Mesenchymal stem cell (in vitro differentiated cells and primary cell): ENCODE data around the gene ATP5F1C.

Source experiments
- DNase-seq: peaks from one replicate; pipeline ENCODE4 v3.0.0-alpha.2; 2013
- H2AFZ ChIP-seq: one replicate; pipeline ENCODE4 v1.6.1; 2013; ENCODE audit warnings: low read depth, mild to moderate bottlenecking, control low read depth, inconsistent platforms, low read length, moderate library complexity
- H2AK5ac ChIP-seq: 2 replicates; pipeline ENCODE4 v1.6.1; 2013; ENCODE audit warnings: low read length, moderate library complexity, mild to moderate bottlenecking, inconsistent platforms; ENCODE audit not compliant: severe bottlenecking
- H2BK120ac ChIP-seq: one replicate; pipeline ENCODE4 v1.6.1; 2013; ENCODE audit warnings: low read depth, mild to moderate bottlenecking, inconsistent platforms, low read length, moderate library complexity
- H2BK12ac ChIP-seq, 2 experiments: one replicate each; pipeline ENCODE4 v1.6.1; 2013; ENCODE audit warnings: inconsistent platforms in 2 of 2, low read length in 2 of 2, mild to moderate bottlenecking in 2 of 2, moderate library complexity in 2 of 2, control low read depth in 1 of 2
- H2BK15ac ChIP-seq: one replicate; pipeline ENCODE4 v1.6.1; 2013; ENCODE audit warnings: mild to moderate bottlenecking, low read depth, inconsistent platforms; ENCODE audit not compliant: poor library complexity, severe bottlenecking
- H2BK5ac ChIP-seq: 2 replicates; pipeline ENCODE4 v1.6.1; 2013; ENCODE audit warnings: low read depth, mild to moderate bottlenecking, low read length, control low read depth, inconsistent platforms; ENCODE audit not compliant: poor library complexity, severe bottlenecking
- H3K14ac ChIP-seq, 2 experiments: one replicate each; pipeline ENCODE4 v1.6.1; 2013; ENCODE audit warnings: inconsistent platforms in 2 of 2, low read length in 2 of 2, control low read depth in 1 of 2, mild to moderate bottlenecking in 1 of 2, moderate library complexity in 1 of 2
- H3K18ac ChIP-seq, 2 experiments: one replicate each; pipeline ENCODE4 v1.6.1; 2013; ENCODE audit warnings: inconsistent platforms in 2 of 2, low read length in 2 of 2, control low read depth in 1 of 2, low read depth in 1 of 2, mild to moderate bottlenecking in 1 of 2
- H3K23ac ChIP-seq, 2 experiments: one replicate each; pipeline ENCODE4 v1.6.1; 2013; ENCODE audit warnings: inconsistent platforms in 2 of 2, low read length in 2 of 2, mild to moderate bottlenecking in 2 of 2, moderate library complexity in 2 of 2, control low read depth in 1 of 2
- H3K27ac ChIP-seq: 2 replicates; pipeline ENCODE4 v1.5.1; 2013; ENCODE audit warnings: mild to moderate bottlenecking, moderate library complexity, low read length, control low read depth, inconsistent platforms; ENCODE audit not compliant: poor library complexity, severe bottlenecking
- H3K27me3 ChIP-seq, 2 experiments: 2 replicates each; pipeline versions ENCODE4 v1.6.1 to v1.7.0; 2013; ENCODE audit warnings: low read length in 2 of 2, mild to moderate bottlenecking in 2 of 2, moderate library complexity in 2 of 2, control low read depth in 1 of 2, inconsistent platforms in 1 of 2; ENCODE audit not compliant: control insufficient read depth in 1 of 2, insufficient read depth in 1 of 2
- H3K36me3 ChIP-seq, 2 experiments: 2 replicates each; pipeline versions ENCODE4 v1.6.1 to v1.7.0; 2013; ENCODE audit warnings: low read length in 2 of 2, control low read depth in 1 of 2, inconsistent platforms in 1 of 2, low read depth in 1 of 2, mild to moderate bottlenecking in 1 of 2; ENCODE audit not compliant: insufficient read depth in 2 of 2, control insufficient read depth in 1 of 2
- H3K4ac ChIP-seq, 2 experiments: one replicate each; pipeline ENCODE4 v1.6.1; 2013; ENCODE audit warnings: inconsistent platforms in 2 of 2, low read length in 2 of 2, mild to moderate bottlenecking in 2 of 2, moderate library complexity in 2 of 2, control low read depth in 1 of 2, low read depth in 1 of 2
- H3K4me1 ChIP-seq: 2 replicates; pipeline ENCODE4 v1.6.1; 2013; ENCODE audit warnings: low read depth, low read length, control low read depth; ENCODE audit not compliant: control insufficient read depth, insufficient read depth
- H3K4me2 ChIP-seq: 2 replicates; pipeline ENCODE4 v1.6.1; 2013; ENCODE audit warnings: low read length, mild to moderate bottlenecking, inconsistent platforms; ENCODE audit not compliant: poor library complexity, severe bottlenecking
- H3K4me3 ChIP-seq, 2 experiments: 2 replicates each; pipeline versions ENCODE4 v1.5.1 to v1.7.0; 2013; ENCODE audit warnings: low read length in 2 of 2, mild to moderate bottlenecking in 2 of 2, control low read depth in 1 of 2, low read depth in 1 of 2; ENCODE audit not compliant: insufficient read depth in 1 of 2
- H3K79me1 ChIP-seq: replicated peaks from 2 replicates; pipeline ENCODE4 v1.6.1; 2013; ENCODE audit warnings: mild to moderate bottlenecking, control low read depth, low read length, inconsistent platforms; ENCODE audit not compliant: poor library complexity, severe bottlenecking
- H3K9ac ChIP-seq: 2 replicates; pipeline ENCODE4 v1.7.0; 2013; ENCODE audit warnings: mild to moderate bottlenecking, low read length, moderate library complexity
- H3K9me3 ChIP-seq: 2 replicates; pipeline ENCODE4 v1.7.0; 2013; ENCODE audit warnings: mild to moderate bottlenecking, low read length; ENCODE audit not compliant: control insufficient read depth
- H4K8ac ChIP-seq: one replicate; pipeline ENCODE4 v1.6.1; 2013; ENCODE audit warnings: inconsistent platforms, mild to moderate bottlenecking, low read length, moderate library complexity
- H4K91ac ChIP-seq: one replicate; pipeline ENCODE4 v1.6.1; 2013; ENCODE audit warnings: mild to moderate bottlenecking, low read length, inconsistent platforms
- WGBS: methylation state at CpG from one replicate; pipeline ENCODE4 v1.1.7; 2013; ENCODE audit warnings: mixed read lengths; 5-methylcytosine and 5-hydroxymethylcytosine counted together

ATP5F1C gene

GRCh38 chr10:7794251-7795026, 6.5 kb downstream of the ATP5F1C start:
- H2AFZ ChIP-seq, result no peak overlapping the region
- H3K36me3 ChIP-seq, result peaks cover 4 to 48% of the 10 kb centered on the region in 2 experiments
- no peak overlapping the region for H2BK15ac ChIP-seq
- H2BK5ac ChIP-seq, result no peak overlapping the region
- H2BK12ac ChIP-seq, result no peak overlapping the region
- no peak overlapping the region for H3K27ac ChIP-seq
- H3K14ac ChIP-seq, result no peak overlapping the region
- no peak for DNase-seq
- no peak overlapping the region for H4K91ac ChIP-seq
- H2AK5ac ChIP-seq, result no peak overlapping the region
- WGBS, result 100% methylated on average over 2 of the region's 4 CpGs
- H3K18ac ChIP-seq, result no peak overlapping the region
- no peaks in the 10 kb centered on the region for H3K9me3 ChIP-seq
- H3K9ac ChIP-seq, result peak overlapping the region; percentile 31
- H4K8ac ChIP-seq, result no peak overlapping the region
- H3K79me1 ChIP-seq, result peaks cover under 1% of the 10 kb centered on the region
- no peaks in the 10 kb centered on the region for H3K27me3 ChIP-seq
- no peak overlapping the region for H3K4ac ChIP-seq
- H2BK120ac ChIP-seq, result no peak overlapping the region
- H3K23ac ChIP-seq, result no peak overlapping the region
- no peak overlapping the region for H3K4me3 ChIP-seq
- no peak overlapping the region for H3K4me2 ChIP-seq
- peaks cover 4% of the 10 kb centered on the region for H3K4me1 ChIP-seq

- no peak overlapping the region for H3K27ac ChIP-seq
- peak; percentile 43 for DNase-seq
- no peak overlapping the region for H3K14ac ChIP-seq
- peaks cover 8 to 55% of the 10 kb centered on the region in 2 experiments for H3K36me3 ChIP-seq
- peaks cover 3% of the 10 kb centered on the region for H3K79me1 ChIP-seq
- no peak overlapping the region for H3K9ac ChIP-seq
- no peak overlapping the region for H2BK120ac ChIP-seq
- H2BK5ac ChIP-seq, result no peak overlapping the region
- H3K4ac ChIP-seq, result no peak overlapping the region
- no peak overlapping the region for H4K91ac ChIP-seq
- H3K9me3 ChIP-seq, result no peaks in the 10 kb centered on the region
- 93% methylated on average over 3 of the region's 4 CpGs for WGBS
- H3K4me2 ChIP-seq, result no peak overlapping the region
- H2BK15ac ChIP-seq, result no peak overlapping the region
- H3K4me3 ChIP-seq, result no peak overlapping the region
- no peak overlapping the region for H3K18ac ChIP-seq
- no peak overlapping the region for H2AK5ac ChIP-seq
- no peak overlapping the region for H4K8ac ChIP-seq
- no peaks in the 10 kb centered on the region for H3K27me3 ChIP-seq
- H3K4me1 ChIP-seq, result peaks cover 3% of the 10 kb centered on the region
- H3K23ac ChIP-seq, result no peak overlapping the region
- H2AFZ ChIP-seq, result no peak overlapping the region
- no peak overlapping the region for H2BK12ac ChIP-seq
These were observed 7.6 kb downstream of the ATP5F1C start for GRCh38 chr10:7795605-7796004.

GRCh38 chr10:7797582-7797981, 9.6 kb downstream of the ATP5F1C start:
- 2% methylated on average over 4 of the region's 6 CpGs for WGBS
- Histone ChIP-seq H3K18ac (no peak overlapping the region), H3K14ac (no peak overlapping the region), H4K8ac (no peak overlapping the region), H2BK12ac (no peak overlapping the region), H3K9me3 (no peaks in the 10 kb centered on the region), H3K27ac (peak overlapping the region; percentile 77), H2BK15ac (no peak overlapping the region), H2BK120ac (no peak overlapping the region), H2AFZ (no peak overlapping the region), H4K91ac (no peak overlapping the region), H3K4me2 (no peak overlapping the region), H3K23ac (no peak overlapping the region), H3K4me3 (no peak overlapping the region), H3K27me3 (no peaks in the 10 kb centered on the region), H3K4me1 (peaks cover 3% of the 10 kb centered on the region), H2AK5ac (no peak overlapping the region), H3K36me3 (peaks cover 13 to 58% of the 10 kb centered on the region in 2 experiments), H3K79me1 (peaks cover 5% of the 10 kb centered on the region), H3K4ac (no peak overlapping the region), H2BK5ac (no peak overlapping the region), H3K9ac (peak overlapping the region; percentile 68)
- peak; percentile 92 for DNase-seq

- Histone ChIP-seq H3K4me2 (no peak overlapping the region), H4K91ac (no peak overlapping the region), H3K9me3 (no peaks in the 10 kb centered on the region), H3K18ac (no peak overlapping the region), H3K4ac (no peak overlapping the region), H3K36me3 (peaks cover 21 to 89% of the 10 kb centered on the region in 2 experiments), H2AFZ (no peak overlapping the region), H2AK5ac (no peak overlapping the region), H3K79me1 (peaks cover 18% of the 10 kb centered on the region), H3K23ac (no peak overlapping the region), H2BK120ac (no peak overlapping the region), H2BK12ac (no peak overlapping the region), H3K9ac (no peak overlapping the region), H3K4me3 (no peak overlapping the region), H3K27me3 (no peaks in the 10 kb centered on the region), H4K8ac (no peak overlapping the region), H2BK5ac (no peak overlapping the region), H3K4me1 (no peaks in the 10 kb centered on the region), H3K27ac (no peak overlapping the region), H2BK15ac (no peak overlapping the region), H3K14ac (no peak overlapping the region)
- WGBS, result 93% methylated on average over 4 of the region's 4 CpGs
- no peak for DNase-seq
These were observed 14.6 kb downstream of the ATP5F1C start for GRCh38 chr10:7802606-7803005.
